Spleen (tissue), 7 donors: ENCODE measurements around the gene CD37.

Experiments
- POLR2A ChIP-seq, 3 donors: fragments of 450-650 bp; IDR thresholded peaks; one replicate each; pipeline ENCODE4 v1.5.1; 2017; ENCODE audit warnings: antibody characterized with exemption in 3 of 3, mild to moderate bottlenecking in 1 of 3
- POLR2AphosphoS5 ChIP-seq, 3 donors: sonication (generic); formaldehyde crosslinking; IDR thresholded peaks; one replicate each; pipeline ENCODE4 v1.5.1; 2017; ENCODE audit warnings: antibody characterized with exemption in 3 of 3
- TF ChIP-seq, protein P1 (sequence below), 11 experiments: fragments of 200-600 bp in 7 of 11; fragments of 450-650 bp in 4 of 11; sonication (generic) in 4 of 11; IDR thresholded peaks in 8 of 11; conservative IDR thresholded peaks in 3 of 11; 1 replicate in 7 of 11; 2 replicates in 4 of 11; pipeline versions ENCODE4 v1.4.0 to v1.8.0; 2016 to 2021; ENCODE audit warnings: antibody characterized with exemption in 11 of 11, inconsistent platforms in 4 of 11, mild to moderate bottlenecking in 1 of 11
- donor health status: DM: no; HTN: no; CAD: no; lungs with moderate emphysema.
- donor health status: DM: no; HTN: no; CAD: no.
- donor health status: DM: no; HTN: no; CAD: no.

DNA sequence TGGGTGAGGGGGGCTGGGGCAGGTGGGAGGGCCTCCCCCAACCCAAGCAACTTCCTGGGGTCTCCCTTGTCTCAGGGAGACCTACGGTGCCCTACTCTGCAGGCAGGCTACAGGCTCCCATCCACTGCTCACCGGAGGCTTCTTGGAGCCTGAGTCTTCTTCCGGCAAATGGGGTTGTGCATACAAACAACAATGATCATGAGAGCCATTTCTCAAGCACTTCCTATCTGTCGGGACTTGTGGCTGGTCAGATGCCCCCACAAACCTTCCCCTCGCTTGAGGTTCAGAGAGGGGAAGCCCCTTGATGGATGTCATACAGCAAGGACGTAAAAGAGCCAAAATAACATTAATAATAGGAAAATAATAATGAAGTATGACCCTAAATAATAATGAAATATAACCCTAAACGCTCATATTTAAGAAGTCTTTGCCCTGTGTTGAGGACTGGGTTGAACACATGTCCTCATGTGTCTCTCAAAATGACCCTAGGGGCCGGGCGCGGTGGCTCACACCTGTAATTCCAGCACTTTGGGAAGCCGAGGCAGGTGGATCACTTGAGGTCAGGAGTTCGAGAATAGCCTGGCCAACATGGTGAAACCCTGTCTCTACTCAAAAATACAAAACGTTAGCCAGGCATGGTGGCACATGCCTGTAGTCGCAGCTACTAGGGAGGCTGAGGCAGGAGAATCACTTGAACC lies 727 bp downstream of the CD37 start:
- TF ChIP-seq, protein P1, sequence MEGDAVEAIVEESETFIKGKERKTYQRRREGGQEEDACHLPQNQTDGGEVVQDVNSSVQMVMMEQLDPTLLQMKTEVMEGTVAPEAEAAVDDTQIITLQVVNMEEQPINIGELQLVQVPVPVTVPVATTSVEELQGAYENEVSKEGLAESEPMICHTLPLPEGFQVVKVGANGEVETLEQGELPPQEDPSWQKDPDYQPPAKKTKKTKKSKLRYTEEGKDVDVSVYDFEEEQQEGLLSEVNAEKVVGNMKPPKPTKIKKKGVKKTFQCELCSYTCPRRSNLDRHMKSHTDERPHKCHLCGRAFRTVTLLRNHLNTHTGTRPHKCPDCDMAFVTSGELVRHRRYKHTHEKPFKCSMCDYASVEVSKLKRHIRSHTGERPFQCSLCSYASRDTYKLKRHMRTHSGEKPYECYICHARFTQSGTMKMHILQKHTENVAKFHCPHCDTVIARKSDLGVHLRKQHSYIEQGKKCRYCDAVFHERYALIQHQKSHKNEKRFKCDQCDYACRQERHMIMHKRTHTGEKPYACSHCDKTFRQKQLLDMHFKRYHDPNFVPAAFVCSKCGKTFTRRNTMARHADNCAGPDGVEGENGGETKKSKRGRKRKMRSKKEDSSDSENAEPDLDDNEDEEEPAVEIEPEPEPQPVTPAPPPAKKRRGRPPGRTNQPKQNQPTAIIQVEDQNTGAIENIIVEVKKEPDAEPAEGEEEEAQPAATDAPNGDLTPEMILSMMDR (IDR thresholded peaks at IDR 0.05 in 8 of 11, conservative IDR thresholded peaks at IDR 0.05 in 3 of 11), result no peak
- TF ChIP-seq POLR2A (IDR thresholded peaks at IDR 0.05) (no peak), POLR2AphosphoS5 (IDR thresholded peaks at IDR 0.05) (peak in 2 of 3 donors; percentile 16 to 41)
